Ishikawa (cell line): ENCODE measurements around the gene CHN2.

Source experiments
- CEBPB ChIP-seq: IDR thresholded peaks from 2 replicates; pipeline ENCODE4 v1.6.1; 2012
- CREB1 ChIP-seq: IDR thresholded peaks from 2 replicates; pipeline ENCODE4 v1.6.1; 2012; ENCODE audit warnings: low read depth
- EP300 ChIP-seq: IDR thresholded peaks from 2 replicates; pipeline ENCODE4 v1.6.1; 2012; ENCODE audit warnings: borderline replicate concordance
- MAX ChIP-seq: IDR thresholded peaks from 2 replicates; pipeline ENCODE4 v1.6.1; 2012
- NFIC ChIP-seq: IDR thresholded peaks from 2 replicates; pipeline ENCODE4 v1.6.1; 2012
- RAD21 ChIP-seq: IDR thresholded peaks from 2 replicates; pipeline ENCODE4 v1.6.1; 2012; ENCODE audit warnings: low read depth
- REST ChIP-seq: IDR thresholded peaks from 2 replicates; pipeline ENCODE4 v1.6.1; 2012; ENCODE audit warnings: low read depth, mild to moderate bottlenecking
- TAF1 ChIP-seq: IDR thresholded peaks from 2 replicates; pipeline ENCODE4 v1.6.1; 2012; ENCODE audit warnings: low read depth, mild to moderate bottlenecking
- TCF12 ChIP-seq: IDR thresholded peaks from 2 replicates; pipeline ENCODE4 v1.6.1; 2012; ENCODE audit warnings: low read depth
- TEAD4 ChIP-seq: IDR thresholded peaks from 2 replicates; pipeline ENCODE4 v1.6.1; 2012
- USF1 ChIP-seq: IDR thresholded peaks from 2 replicates; pipeline ENCODE4 v1.6.1; 2012
- YY1 ChIP-seq: IDR thresholded peaks from 2 replicates; pipeline ENCODE4 v1.6.1; 2012; ENCODE audit warnings: low read depth
- ZBTB7A ChIP-seq: IDR thresholded peaks from 2 replicates; pipeline ENCODE4 v1.6.1; 2012; ENCODE audit warnings: low read depth

- TF ChIP-seq USF1 (no peak), TEAD4 (no peak), TAF1 (no peak), YY1 (no peak), MAX (no peak), TCF12 (no peak), EP300 (no peak), CEBPB (no peak), REST (no peak), RAD21 (no peak), ZBTB7A (no peak), NFIC (no peak), CREB1 (no peak)
Measured at GRCh38 chr7:29400437-29400836, 205.9 kb downstream of the CHN2 start.
